ENCODE measurements around the gene MEI1. TPM values are rescaled to one million over a fixed set of nuclear protein-coding genes. Genes with fewer than 3 reads are reported as not detected.

Gene MEI1
- total RNA-seq, 4 donors from 2014 or later = 1.1 to 20.5 TPM; not detected in 2

DNA sequence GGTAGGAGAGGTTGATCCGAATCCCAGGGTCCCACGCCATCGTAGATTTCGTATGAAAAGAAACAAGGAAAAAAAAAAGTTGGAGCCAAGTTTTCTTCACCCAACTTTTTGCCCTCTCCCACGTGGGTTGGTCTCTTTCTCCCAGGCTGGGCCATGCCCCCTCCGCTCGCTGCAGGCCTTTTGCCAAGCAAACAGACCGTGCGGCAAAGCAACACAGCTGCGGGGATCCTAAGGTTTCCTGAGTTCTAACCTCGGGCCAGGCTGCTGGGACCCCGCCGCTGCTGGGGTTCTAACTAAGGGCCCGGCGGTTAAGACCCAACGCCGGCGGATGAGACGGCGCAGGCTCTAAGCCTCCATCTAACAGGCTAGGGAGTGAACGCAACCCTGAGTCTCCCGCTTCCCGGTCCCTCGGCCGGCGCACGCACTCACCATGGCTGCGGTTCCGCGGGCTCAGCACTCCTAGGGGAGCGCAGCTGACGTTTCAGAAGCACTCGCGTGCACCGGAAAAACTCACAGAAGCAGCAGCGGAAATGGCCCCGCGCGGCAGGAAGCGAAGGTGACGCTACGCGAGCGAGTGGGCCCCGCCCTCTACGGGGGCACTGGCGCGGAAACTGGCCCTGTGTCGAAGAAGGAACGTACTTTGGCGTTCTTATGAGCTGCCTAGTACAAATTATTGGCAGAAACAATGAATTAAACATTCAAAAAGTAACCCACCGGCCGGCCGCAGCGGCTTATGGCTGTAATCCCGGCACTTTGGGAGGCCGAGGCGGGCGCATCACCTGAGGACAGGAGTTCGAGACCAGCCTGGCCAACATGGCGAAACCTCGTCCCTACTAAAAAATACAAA, 10.7 kb upstream of the MEI1 start, which contains the start of gene SNU13:
TSS of gene SNU13 (minus strand) at position 503 of the 847 bp plus-strand sequence. CDS start at position 432, 71 bp downstream.
- WGBS, 2 donors (ENCODE audit: low coverage in 1 of 2) = 2 to 3% methylated on average over 5 to 45 of the region's 62 CpGs
- in situ Hi-C loops (cut with MboI; ENCODE audit: low pct_ligation_motif_present in 1 of 4, low pct_unique_long_range_greater_than_20kb in 1 of 4, low sequenced_read_pairs in 3 of 4) (no loop called here), intact Hi-C loops (cut with DNase I; ENCODE audit: low total_unique reads) (no loop called here)
- DNase-seq = peak; percentile 95
- H3K4me3 ChIP-seq = peak within 1 kb of the TSS; percentile 62 to 91 (median 72)
- no peaks in the 10 kb centered on the region for H3K36me3 ChIP-seq
- no peaks in the 10 kb centered on the region for H3K9me3 ChIP-seq
- H3K27me3 ChIP-seq = no peaks in the 10 kb centered on the region
- H3K27ac ChIP-seq = peak within 1 kb of the TSS; percentile 92 to 97 (median 92)
- peak; percentile 91 for TF ChIP-seq POLR2A (IDR thresholded peaks at IDR 0.05)
- peak; percentile 92 to 97 (median 95) for TF ChIP-seq POLR2AphosphoS5 (IDR thresholded peaks at IDR 0.05)
- TF ChIP-seq, protein P1, sequence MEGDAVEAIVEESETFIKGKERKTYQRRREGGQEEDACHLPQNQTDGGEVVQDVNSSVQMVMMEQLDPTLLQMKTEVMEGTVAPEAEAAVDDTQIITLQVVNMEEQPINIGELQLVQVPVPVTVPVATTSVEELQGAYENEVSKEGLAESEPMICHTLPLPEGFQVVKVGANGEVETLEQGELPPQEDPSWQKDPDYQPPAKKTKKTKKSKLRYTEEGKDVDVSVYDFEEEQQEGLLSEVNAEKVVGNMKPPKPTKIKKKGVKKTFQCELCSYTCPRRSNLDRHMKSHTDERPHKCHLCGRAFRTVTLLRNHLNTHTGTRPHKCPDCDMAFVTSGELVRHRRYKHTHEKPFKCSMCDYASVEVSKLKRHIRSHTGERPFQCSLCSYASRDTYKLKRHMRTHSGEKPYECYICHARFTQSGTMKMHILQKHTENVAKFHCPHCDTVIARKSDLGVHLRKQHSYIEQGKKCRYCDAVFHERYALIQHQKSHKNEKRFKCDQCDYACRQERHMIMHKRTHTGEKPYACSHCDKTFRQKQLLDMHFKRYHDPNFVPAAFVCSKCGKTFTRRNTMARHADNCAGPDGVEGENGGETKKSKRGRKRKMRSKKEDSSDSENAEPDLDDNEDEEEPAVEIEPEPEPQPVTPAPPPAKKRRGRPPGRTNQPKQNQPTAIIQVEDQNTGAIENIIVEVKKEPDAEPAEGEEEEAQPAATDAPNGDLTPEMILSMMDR (IDR thresholded peaks at IDR 0.05) = peak in 2 of 5 experiments; percentile 24 to 42
- no peak for TF ChIP-seq EP300 (IDR thresholded peaks at IDR 0.05; ENCODE audit: low read depth)
- H3K4me1 ChIP-seq = peaks cover 4 to 25% (median 12%) of the 10 kb centered on the region in 4 donors

DNA sequence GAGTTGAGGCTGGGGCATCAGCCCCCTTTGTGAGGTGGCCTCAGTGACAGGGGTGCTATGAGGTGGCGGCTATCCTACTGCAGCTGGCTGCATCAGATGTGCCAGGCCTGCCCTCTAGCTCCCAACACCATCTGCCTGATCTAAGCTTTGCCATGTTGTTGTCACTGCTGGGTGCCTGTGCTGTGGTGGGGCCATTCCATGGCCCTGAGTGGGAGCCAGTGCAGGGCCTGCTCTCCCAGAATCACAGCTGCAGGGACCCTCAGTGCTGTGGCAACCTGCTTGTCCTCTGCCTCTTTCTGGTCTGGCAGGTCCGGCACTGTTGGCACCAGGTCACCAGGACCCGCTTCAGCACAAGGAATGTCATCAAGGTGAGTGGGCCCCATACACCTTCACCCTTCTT, 8.8 kb upstream of the MEI1 start:
- H3K4me3 ChIP-seq = no peak overlapping the region
- H3K9me3 ChIP-seq = no peaks in the 10 kb centered on the region
- no peaks in the 10 kb centered on the region for H3K36me3 ChIP-seq
- TF ChIP-seq EP300 (IDR thresholded peaks at IDR 0.05; ENCODE audit: low read depth) (no peak), POLR2A (IDR thresholded peaks at IDR 0.05) (no peak), POLR2AphosphoS5 (IDR thresholded peaks at IDR 0.05) (no peak)
- TF ChIP-seq, protein P1 (IDR thresholded peaks at IDR 0.05) = no peak
- H3K27me3 ChIP-seq = no peaks in the 10 kb centered on the region
- 97% methylated on average over 3 of the region's 3 CpGs; no CpG with 5 or more reads in 1 of the 2 donors for WGBS, 2 donors (ENCODE audit: low coverage in 1 of 2)
- no peak for DNase-seq
- H3K27ac ChIP-seq = no peak overlapping the region
- intact Hi-C loops (cut with DNase I; ENCODE audit: low total_unique reads) = no loop called here
- in situ Hi-C loops (cut with MboI; ENCODE audit: low pct_ligation_motif_present in 1 of 4, low pct_unique_long_range_greater_than_20kb in 1 of 4, low sequenced_read_pairs in 3 of 4) = loop anchor here in 1 of 4 donors (10.0 kb wide), 1 partner anchor 254 kb away; the partner anchor contains the start of gene CENPM
- peaks cover 4 to 25% (median 12%) of the 10 kb centered on the region in 4 donors for H3K4me1 ChIP-seq

DNA sequence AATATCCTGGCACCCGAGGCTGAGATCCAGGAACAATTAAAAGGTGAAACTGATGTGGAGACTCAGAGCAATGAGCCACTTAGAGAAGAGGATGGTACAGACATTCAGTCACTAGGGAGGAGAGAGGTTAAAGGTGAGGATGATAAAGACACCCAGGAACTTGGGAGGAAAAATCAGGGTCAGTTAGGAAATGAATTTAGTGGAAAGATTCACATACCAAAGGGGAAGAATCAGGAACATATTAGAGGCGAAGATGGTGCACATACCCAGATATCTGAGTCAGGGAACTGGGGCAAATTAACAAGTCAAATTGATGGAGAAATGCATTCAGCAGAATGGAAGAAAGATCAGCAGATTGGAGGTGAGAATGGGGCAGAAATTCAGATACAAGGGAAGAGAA, 4.1 kb upstream of the MEI1 start:
- no peak overlapping the region for H3K4me3 ChIP-seq
- 72% methylated on average over 2 of the region's 2 CpGs for whole genome bisulfite sequencing, 2 donors (ENCODE audit: low coverage in 1 of 2)
- in situ Hi-C loops (cut with MboI; ENCODE audit: low pct_ligation_motif_present in 1 of 4, low pct_unique_long_range_greater_than_20kb in 1 of 4, low sequenced_read_pairs in 3 of 4) = loop anchor here in 3 of 4 donors (5.0 to 10.0 kb wide), 2 partner anchors 247 to 250 kb away; partner anchors contain the start of gene CENPM (in 1 of the 3)

More for the DNA sequence above, 4.1 kb upstream of the MEI1 start:
- TF ChIP-seq POLR2AphosphoS5 (IDR thresholded peaks at IDR 0.05) (no peak), EP300 (IDR thresholded peaks at IDR 0.05; ENCODE audit: low read depth) (no peak), POLR2A (IDR thresholded peaks at IDR 0.05) (no peak)
- TF ChIP-seq, protein P1 (IDR thresholded peaks at IDR 0.05) = no peak
- DNase-seq = no peak
- Histone ChIP-seq H3K9me3 (no peaks in the 10 kb centered on the region), H3K27me3 (no peaks in the 10 kb centered on the region), H3K36me3 (no peaks in the 10 kb centered on the region), H3K4me1 (peaks cover 4 to 18% (median 14%) of the 10 kb centered on the region in 4 donors), H3K27ac (no peak overlapping the region)
- intact Hi-C loops (cut with DNase I; ENCODE audit: low total_unique reads) = loop anchor here (5.0 kb wide), 2 partner anchors 162 to 247 kb away; no protein-coding TSS in a partner anchor
